Epithelial cell of esophagus (primary cell): ENCODE data around the gene PREX1.

ENCODE experiments used
- DNase-seq: peaks from one replicate; pipeline ENCODE4 v3.0.0; 2010; ENCODE audit warnings: low read depth
- H3K4me3 ChIP-seq: 2 replicates; pipeline ENCODE4 v1.5.1; 2011; ENCODE audit warnings: mild to moderate bottlenecking, low read length, control low read depth
- TF ChIP-seq, protein P1 (sequence below): IDR thresholded peaks from 2 replicates; pipeline ENCODE4 v1.5.1; 2011; ENCODE audit warnings: low read depth, mild to moderate bottlenecking, low read length, control low read depth, inconsistent platforms; ENCODE audit not compliant: insufficient read depth; ENCODE audit errors: missing control alignments

PREX1 gene

DNA sequence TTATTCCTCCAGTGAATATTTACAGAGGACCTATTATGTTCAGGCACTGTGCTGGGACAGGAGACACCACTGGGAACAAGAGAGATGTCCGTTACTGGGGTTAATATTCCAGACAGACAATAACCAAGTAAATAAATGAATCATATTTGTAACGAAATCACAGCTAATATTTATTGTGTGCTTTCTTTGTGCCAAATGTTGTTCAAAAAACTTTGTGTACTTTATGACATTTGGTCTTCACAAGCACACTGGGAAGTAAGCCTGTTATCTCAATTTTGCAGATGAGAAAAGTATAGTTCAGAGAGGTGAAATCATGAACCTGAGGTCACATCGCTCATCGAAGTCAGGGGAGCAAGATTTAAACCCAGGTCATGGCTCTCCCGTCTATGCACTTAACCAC lies 36.5 kb upstream of the PREX1 start:
- DNase-seq, result no peak
- no peak overlapping the region for H3K4me3 ChIP-seq
- TF ChIP-seq, protein P1, sequence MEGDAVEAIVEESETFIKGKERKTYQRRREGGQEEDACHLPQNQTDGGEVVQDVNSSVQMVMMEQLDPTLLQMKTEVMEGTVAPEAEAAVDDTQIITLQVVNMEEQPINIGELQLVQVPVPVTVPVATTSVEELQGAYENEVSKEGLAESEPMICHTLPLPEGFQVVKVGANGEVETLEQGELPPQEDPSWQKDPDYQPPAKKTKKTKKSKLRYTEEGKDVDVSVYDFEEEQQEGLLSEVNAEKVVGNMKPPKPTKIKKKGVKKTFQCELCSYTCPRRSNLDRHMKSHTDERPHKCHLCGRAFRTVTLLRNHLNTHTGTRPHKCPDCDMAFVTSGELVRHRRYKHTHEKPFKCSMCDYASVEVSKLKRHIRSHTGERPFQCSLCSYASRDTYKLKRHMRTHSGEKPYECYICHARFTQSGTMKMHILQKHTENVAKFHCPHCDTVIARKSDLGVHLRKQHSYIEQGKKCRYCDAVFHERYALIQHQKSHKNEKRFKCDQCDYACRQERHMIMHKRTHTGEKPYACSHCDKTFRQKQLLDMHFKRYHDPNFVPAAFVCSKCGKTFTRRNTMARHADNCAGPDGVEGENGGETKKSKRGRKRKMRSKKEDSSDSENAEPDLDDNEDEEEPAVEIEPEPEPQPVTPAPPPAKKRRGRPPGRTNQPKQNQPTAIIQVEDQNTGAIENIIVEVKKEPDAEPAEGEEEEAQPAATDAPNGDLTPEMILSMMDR, result no peak

DNA sequence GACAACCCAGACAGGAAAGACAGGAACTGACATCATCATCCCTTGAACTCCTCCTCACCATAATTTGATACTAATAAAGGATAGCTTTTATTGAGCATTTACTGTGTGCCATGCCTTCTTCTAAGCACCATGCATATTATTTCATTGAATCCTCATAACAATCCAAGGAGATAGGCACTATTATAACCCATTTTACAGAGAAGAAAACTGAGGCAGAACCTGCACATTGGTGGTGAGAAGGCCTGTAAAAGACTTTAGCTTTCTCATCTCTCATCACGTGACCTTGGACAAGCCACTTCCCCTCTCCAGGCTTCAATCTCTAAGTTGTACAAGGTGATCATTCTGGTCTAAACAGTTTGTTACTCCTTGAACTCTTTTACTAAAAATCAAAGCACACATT lies 34.5 kb upstream of the PREX1 start:
- H3K4me3 ChIP-seq, result no peak overlapping the region
- DNase-seq, result no peak
- TF ChIP-seq, protein P1, result no peak

DNA sequence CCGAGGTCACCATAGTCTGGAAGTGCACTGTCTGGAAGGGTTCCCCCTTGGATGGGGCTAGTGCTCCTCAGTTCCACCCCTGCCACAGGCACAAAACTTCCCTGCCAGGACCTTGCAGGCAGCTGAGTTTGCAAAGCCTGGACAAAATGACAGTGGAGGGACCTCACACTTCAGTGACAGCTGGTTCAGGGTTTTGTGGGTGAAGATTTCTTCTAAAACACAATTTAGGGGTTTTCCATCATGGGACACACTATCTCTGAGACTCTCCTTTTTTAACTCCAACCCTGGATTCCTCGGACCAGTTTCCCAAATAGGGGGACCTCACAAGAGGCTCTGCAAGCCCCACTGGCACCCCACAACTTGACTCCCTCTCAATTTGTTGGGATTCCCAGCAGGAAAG lies 33.6 kb upstream of the PREX1 start:
- TF ChIP-seq, protein P1, result no peak
- DNase-seq, result no peak
- H3K4me3 ChIP-seq, result no peak overlapping the region

DNA sequence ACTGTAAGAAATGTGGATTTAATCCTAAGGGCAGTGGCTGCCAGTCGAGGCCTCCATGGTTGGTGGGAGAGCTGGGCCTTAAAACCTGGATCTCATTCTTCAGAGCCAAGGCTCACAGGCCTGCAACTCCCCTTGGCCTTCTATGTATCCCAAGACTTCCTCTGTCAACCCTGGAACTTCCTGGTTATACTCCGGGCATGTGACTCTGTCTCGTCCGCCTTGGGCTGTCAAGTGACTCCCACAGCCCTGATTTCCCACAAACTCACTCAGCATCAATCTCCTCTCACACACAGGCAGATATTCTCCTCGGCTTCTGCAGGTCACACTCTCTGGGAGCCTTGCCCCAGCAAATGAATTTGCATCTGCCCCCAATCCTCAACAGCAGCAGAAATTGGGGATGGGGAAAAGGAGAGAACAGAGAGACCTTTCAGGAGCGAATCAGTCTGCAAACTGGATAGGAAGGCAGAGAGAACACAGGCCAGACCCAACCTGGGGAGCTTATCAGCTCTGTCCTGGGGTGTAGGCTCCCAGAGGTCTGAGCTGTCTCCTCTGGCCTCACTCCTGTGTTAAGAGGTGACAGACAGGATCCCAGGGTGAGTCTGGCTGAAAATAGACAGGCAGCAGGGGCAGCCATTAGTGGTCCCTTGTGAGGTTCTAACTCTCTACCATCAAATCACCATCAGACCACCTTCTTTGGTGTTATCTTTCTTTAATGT lies 30.4 kb upstream of the PREX1 start:
- DNase-seq, result no peak
- TF ChIP-seq, protein P1, result no peak
- no peak overlapping the region for H3K4me3 ChIP-seq

DNA sequence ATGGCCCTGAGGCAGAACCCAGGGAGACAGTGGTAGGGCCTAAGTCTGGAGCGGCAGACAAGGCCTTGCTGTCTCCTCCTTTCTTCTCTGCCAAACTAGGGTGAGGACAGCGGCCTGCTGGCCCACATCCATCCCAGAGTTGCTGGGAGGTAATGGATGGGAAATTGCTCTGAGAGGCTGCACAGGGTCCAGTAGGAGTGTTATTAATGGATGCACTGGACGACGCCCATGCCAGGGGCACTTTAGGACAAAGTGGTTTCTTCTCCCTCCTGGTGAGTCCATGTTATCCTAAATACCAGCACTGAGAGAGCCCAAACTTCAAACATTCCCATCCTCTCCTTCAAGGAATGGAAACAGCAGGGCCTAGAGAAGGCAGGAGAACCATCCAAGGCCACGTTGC lies 28.3 kb upstream of the PREX1 start:
- no peak overlapping the region for H3K4me3 ChIP-seq
- TF ChIP-seq, protein P1, result no peak

DNA sequence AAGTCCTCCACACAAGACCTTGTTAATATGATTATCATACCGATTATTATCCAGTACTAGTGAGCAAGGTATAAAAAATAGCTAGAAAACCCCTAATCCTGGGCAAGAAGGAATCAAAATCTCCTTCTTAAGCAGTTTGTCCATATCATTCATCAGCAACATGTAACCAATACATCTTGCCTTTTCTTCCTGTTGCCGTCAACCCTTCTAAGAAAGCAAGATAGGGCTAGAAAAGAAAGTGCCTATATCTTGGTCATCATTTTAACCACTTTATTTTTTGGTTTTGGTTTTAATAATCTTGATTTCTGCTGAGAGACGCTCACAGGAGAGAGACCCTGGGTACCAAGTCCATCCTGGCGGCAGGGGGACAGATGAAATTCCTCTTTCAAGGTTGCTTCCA lies 27.2 kb upstream of the PREX1 start:
- no peak for DNase-seq

More for the DNA sequence above, 28.3 kb upstream of the PREX1 start:
- DNase-seq, result no peak

More for the DNA sequence above, 27.2 kb upstream of the PREX1 start:
- no peak overlapping the region for H3K4me3 ChIP-seq
- TF ChIP-seq, protein P1, result no peak
